Motor neuron (in vitro differentiated cells): ENCODE results near the gene ABCF2. TPM values are rescaled to one million over a fixed set of nuclear protein-coding genes. Genes with fewer than 3 reads are reported as not detected.
A peak's percentile ranks its signal among the peaks of the same experiment; 100 is the strongest.

ENCODE experiments used
- ATAC-seq, 8 experiments: fragments of 200-7000 bp; cut with Tn5 transposase; replicated peaks in 6 of 8; 2 replicates each; pipeline ENCODE4 v1.8.0; 2021; ENCODE audit warnings: mild to moderate bottlenecking in 8 of 8, moderate library complexity in 8 of 8
- H3K27ac ChIP-seq, 2 donors: fragments of 250-450 bp; sonication (Bioruptor Pico); 2 replicates each; pipeline ENCODE4 v1.9.0; 2021; ENCODE audit warnings: antibody characterized with exemption in 2 of 2, mild to moderate bottlenecking in 2 of 2, moderate library complexity in 1 of 2
- H3K4me1 ChIP-seq, 2 donors: fragments of 250-450 bp; sonication (Bioruptor Pico); replicated peaks in 1 of 2; 2 replicates each; pipeline ENCODE4 v1.6.1; 2021; ENCODE audit warnings: antibody characterized with exemption in 2 of 2, mild to moderate bottlenecking in 2 of 2, moderate library complexity in 1 of 2
- H3K4me3 ChIP-seq, 5 donors: fragments of 250-450 bp; sonication (Bioruptor Pico); 2 replicates each; pipeline ENCODE4 v1.9.0; 2021; ENCODE audit warnings: antibody characterized with exemption in 5 of 5, mild to moderate bottlenecking in 5 of 5, moderate library complexity in 4 of 5
- WGBS, 10 experiments: fragments of 450-650 bp; shearing (Covaris generic); methylation state at CpG; one replicate each; pipeline ENCODE4 v1.0.0; 2022; 5-methylcytosine and 5-hydroxymethylcytosine counted together
- in situ Hi-C, 9 experiments: fragments of 400-800 bp; cut with MboI; loops; one replicate each; pipeline ENCODE4 v1.15.0; 2021; ENCODE audit warnings: low sequenced_read_pairs in 9 of 9, low pct_unique_long_range_greater_than_20kb in 2 of 9; ENCODE audit not compliant: unreplicated experiment in 9 of 9
- total RNA-seq, 8 experiments: library from RNA; unstranded; fragments of 300-600 nt; gene quantifications; 2 replicates each; pipeline versions ENCODE4 v1.2.3 to v1.2.4, GENCODE V29; 2022

ABCF2 gene
- total RNA-seq, 8 experiments from 2014 or later = 22.1 to 77.3 (median 43.9) TPM

DNA sequence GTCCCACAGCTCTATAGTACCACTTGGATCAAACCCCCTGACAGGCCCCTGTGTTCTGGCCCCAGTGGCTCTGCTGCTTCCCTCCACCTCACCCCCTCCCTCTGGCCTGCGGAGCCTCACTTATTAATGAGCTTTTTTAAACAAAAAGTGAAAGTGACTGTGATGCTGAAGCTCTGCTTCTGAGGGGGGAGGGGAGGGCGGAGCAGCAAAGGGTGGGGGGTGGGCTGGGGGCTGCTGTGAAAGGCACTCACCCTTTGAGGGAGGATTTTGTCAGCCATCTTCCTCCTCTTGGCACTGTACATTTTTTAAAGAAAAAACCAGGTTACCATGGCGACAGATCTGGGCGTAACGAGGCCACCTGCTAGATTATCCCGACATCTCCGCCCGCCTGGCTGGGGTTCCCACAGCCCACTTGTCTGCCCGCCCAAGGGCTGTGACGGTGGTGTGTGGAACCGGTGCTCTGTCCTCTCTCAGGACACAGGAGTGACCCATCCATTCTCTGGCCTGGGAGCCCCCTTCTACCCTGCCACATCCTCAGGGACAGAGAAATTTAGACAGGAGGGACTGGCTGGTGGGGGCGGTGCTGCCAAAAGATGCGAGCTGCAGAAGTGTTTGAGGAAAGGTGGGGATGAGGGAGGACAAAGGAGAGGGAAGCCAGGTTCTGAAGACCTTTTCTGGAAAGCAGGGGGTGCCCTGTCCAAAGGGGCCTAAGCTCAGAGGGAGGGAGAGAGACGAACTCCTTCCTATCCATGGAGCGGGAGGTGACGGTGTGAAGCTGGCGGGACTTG lies 16.6 kb upstream of the ABCF2 start:
- peak overlapping the region in 1 of 5 donors; percentile 4 for H3K4me3 ChIP-seq

DNA sequence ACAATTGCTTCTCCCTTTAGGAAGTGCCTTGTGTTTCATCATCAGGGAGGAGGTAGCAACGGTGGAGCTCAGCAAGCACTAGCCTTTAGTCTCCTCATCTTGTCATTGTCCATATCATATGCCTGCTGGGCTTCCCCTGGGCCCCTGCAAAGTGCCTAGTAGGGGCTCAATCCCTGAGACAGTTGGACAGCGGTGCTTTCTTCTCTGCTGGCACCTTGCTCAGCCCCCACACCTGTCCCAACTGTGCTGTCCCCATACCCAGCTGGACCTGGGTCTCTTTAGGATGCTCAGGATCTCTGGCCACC lies 16.0 kb upstream of the ABCF2 start:
- Histone ChIP-seq H3K27ac (peak overlapping the region; percentile 45 to 67), H3K4me1 (peaks cover 57 to 61% of the 10 kb centered on the region in 2 donors), H3K4me3 (peak overlapping the region in 1 of 5 donors; percentile 4)
- WGBS, 10 experiments = 0 to 60% (median 13%) methylated on average over 1 to 2 of the region's 2 CpGs; no CpG with 5 or more reads in 6 of the 10 experiments
- in situ Hi-C loops = no loop called here
- peak in 2 of 8 experiments; percentile 0 to 1 for ATAC-seq

More for the DNA sequence above, 16.6 kb upstream of the ABCF2 start:
- in situ Hi-C loops = no loop called here
- ATAC-seq = peak in 6 of 8 experiments; percentile 15 to 57 (median 48)
- Histone ChIP-seq H3K27ac (peak overlapping the region; percentile 45 to 69), H3K4me1 (peaks cover 57 to 61% of the 10 kb centered on the region in 2 donors)
- 0 to 54% (median 0%) methylated on average over 1 to 3 of the region's 17 CpGs; no CpG with 5 or more reads in 7 of the 10 experiments for WGBS, 10 experiments

DNA sequence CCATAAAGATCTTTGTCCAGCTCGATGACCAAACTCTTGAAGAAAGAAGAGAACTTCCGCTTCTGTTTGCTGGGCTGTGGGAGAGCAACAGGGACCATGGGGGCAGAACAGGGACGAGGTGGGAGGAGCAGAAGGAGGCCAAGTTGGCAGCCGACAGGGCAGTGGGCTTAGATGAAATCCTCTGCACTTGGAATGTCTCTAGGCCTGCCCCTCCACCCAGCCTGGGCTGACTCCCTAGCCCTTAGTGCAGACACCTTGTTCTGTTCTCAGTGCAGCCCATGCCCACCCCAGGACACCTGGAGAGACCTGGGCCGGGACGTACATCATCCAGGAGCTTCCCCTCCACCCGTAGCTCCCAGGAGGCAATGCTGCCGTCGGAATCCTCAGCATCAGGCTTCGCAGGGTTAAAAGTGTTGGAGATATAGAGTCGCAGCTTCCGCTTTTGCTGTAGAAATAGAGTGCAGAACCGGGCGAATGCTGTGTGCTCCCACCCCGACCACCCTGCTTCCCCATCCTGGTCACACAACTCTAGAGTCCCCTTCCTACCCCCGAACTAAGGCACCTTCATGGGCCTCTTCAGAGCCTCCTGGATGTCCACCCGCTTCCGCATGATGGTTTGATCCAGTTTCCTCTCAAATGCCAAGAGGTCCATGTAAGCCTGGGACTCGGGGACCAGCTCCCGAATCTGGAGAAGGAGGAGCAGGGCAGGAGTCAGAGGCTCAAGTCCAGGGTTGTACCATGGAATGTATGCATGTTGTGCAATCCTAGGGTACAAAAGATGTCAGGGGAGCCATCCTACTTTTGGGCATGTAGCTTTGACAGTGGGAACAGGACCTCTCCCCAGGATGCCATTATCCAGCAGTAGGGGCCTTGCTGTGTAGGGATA lies 15.4 kb upstream of the ABCF2 start:
- H3K4me3 ChIP-seq = no peak overlapping the region

DNA sequence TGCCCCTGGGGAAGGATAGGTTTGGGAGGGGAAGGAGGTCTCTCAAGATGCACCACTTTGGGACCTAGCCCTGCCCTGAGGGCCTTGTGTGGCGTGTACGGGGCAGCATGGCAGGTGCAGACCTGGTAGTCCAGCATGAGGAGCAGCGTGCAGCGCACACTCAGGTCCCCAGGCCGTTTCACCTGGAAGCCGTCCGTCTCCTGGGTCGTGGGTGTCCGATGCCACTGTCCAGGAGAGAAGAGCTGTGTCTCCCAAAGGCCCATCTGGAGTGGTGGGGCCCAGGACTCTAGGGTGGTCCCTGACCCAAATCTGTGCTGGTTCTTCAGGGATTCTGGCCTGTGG lies 14.7 kb upstream of the ABCF2 start:
- no peak for ATAC-seq
- H3K27ac ChIP-seq = no peak overlapping the region
- peaks cover 46 to 49% of the 10 kb centered on the region in 2 donors for H3K4me1 ChIP-seq
- WGBS, 10 experiments = no CpG with 5 or more reads among the region's 9 CpGs
- in situ Hi-C loops = no loop called here
- H3K4me3 ChIP-seq = no peak overlapping the region

More for the DNA sequence above, 15.4 kb upstream of the ABCF2 start:
- peaks cover 53 to 56% of the 10 kb centered on the region in 2 donors for H3K4me1 ChIP-seq
- WGBS, 10 experiments = 44 to 100% (median 92%) methylated on average over 2 to 5 of the region's 20 CpGs; no CpG with 5 or more reads in 6 of the 10 experiments
- ATAC-seq = no peak
- in situ Hi-C loops = no loop called here
- peak overlapping the region; percentile 45 to 67 for H3K27ac ChIP-seq

DNA sequence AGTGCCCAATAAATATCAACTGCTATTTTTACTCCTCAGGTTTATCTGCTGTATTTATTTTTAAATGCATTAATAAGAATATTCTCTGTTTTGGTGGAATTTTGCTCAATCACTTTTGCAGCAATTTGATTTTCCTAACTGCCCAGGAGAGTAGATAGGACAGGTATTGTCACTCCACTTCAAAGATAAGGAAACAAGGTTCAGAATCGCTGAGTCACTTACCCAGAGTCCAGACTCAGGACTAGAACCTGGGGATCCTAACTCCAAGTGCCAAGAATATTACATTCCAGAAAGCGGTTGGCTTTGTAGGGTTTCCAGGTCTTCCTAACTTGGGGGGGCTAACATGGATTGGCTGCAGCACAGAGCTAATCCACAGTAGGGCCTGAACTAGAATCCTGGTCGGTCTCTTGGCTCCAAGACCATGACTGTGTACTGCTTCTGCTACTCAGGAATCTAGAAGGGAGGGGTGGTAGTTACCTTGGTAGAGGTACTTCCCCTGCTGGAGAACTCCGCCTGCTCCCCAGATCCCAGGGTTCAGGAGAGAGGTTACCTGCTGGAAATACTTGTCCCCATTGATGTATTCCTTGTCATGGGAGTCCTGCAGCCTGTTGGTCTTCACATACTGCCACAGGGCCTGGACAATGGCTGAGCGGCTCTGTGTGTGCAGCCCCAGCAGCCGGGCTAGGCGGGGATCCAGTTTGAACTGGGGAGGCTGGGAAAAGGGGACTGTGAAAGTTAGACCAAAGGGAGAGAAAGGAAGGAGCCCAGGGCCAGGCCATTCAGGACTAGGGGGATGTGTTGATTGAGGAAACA lies 14.1 kb upstream of the ABCF2 start:
- in situ Hi-C loops = no loop called here
- H3K4me1 ChIP-seq = peaks cover 40 to 43% of the 10 kb centered on the region in 2 donors
- no peak overlapping the region for H3K27ac ChIP-seq
- WGBS, 10 experiments = 65 to 97% (median 89%) methylated on average over 1 to 5 of the region's 7 CpGs; no CpG with 5 or more reads in 2 of the 10 experiments
- ATAC-seq = no peak
- H3K4me3 ChIP-seq = no peak overlapping the region

DNA sequence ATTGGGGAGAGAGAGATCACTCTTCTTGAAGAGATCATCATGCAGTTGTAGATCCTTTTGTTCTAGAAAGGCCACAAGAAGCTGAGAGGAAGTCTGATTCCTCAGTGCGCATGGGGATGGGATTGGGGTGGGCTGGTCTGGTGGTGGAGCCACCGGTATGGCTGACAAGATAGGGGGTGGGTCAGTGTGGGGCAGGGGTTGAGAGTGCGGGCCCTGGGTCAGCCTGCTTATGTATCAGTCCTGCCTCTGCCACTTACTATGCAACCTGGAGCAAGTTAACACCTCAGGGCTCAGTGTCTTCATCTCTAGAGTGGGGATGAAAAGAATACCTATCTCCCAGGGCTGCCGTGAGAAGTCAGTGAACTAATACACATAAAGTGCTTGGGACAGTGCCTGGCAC lies 13.5 kb upstream of the ABCF2 start:
- H3K4me3 ChIP-seq = no peak overlapping the region
- in situ Hi-C loops = no loop called here
- H3K27ac ChIP-seq = peak overlapping the region in 1 of 2 donors; percentile 18
- H3K4me1 ChIP-seq = peaks cover 34 to 37% of the 10 kb centered on the region in 2 donors
- WGBS, 10 experiments = 50 to 100% (median 94%) methylated on average over 1 of the region's 4 CpGs; no CpG with 5 or more reads in 6 of the 10 experiments
- ATAC-seq = no peak

DNA sequence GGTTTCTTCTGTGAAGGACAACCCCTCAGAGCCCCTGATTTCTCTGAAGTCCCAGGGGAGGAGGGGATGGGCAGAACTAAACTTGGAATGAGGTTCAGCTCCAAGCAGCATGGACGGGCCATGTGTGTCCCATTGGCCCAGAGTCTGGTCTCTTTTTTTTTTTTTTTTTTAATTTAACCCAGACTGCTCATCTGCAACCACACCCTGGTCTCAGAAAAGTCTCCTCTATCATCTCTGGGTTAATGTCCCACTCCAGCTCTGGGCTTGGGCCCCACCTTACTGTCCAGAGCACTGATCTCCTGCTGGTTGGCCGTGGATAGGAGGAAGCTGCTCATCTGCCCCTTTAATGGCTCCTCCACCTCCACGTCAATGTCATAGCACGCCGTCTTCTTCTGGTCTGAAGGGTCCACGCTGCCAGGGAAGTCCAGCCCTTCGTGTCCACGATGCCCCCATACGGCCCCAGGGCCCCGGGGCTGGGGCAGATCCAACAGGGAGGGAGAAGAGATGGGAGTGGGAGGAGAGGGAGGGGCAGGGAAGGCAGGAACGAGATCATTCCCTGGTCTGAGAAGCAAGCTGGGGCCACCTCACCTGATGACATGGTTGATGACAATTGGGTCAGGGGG lies 12.9 kb upstream of the ABCF2 start:
- in situ Hi-C loops = no loop called here
- peak in 2 of 8 experiments; percentile 10 to 23 for ATAC-seq
- H3K27ac ChIP-seq = peak overlapping the region in 1 of 2 donors; percentile 18
- H3K4me1 ChIP-seq = peaks cover 28 to 31% of the 10 kb centered on the region in 2 donors
- no peak overlapping the region for H3K4me3 ChIP-seq
- 0 to 100% (median 33%) methylated on average over 1 to 5 of the region's 11 CpGs; no CpG with 5 or more reads in 3 of the 10 experiments for WGBS, 10 experiments

DNA sequence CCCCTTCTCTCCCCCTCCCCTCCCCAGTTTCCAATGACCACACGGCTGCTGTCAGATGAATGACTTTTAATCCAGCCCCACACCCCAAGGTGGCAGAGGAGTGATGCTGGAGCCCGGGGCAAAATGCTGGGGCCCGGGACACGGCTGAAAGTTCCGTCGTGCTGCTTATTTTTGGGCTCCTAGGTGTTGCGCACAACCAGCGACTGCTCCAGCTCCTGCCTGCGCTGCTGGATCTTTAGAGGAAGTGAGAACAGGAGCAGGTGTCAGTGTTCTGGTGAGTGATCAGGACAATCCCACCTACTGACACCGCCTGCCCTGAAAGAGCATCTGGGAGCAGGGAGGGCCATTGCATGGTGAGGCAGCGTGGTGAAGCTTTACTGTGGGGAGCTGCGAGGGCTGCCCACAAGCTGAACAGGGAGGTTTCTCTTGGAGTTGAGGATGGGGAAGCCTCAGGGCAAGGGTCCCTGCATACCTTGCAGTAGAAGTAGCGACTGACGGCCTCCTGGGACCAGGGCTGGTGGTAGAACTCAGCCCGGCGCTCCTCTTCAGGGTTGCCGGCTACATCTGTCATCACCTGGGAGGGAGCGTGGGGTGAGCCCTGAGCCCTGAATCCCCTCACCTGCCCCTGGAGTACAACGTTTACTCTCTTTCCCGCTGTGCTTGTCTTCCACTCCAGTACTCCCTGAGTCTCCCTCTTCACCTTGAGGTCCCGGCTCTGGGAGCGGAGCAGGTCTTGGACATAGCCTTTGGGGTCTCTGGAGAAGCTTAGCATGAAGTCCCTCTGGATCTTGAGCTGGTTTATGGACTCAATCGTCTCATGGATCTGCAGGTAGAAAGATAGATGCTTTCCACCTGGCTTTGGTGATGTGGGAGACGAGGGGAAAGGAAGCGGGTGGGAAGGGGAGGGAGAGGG lies 12.2 kb upstream of the ABCF2 start:
- no peak overlapping the region for H3K4me3 ChIP-seq
- no peak for ATAC-seq
- in situ Hi-C loops = no loop called here
- WGBS, 10 experiments = 67 to 100% (median 85%) methylated on average over 1 to 7 of the region's 25 CpGs; no CpG with 5 or more reads in 4 of the 10 experiments
- H3K27ac ChIP-seq = no peak overlapping the region
- H3K4me1 ChIP-seq = peaks cover 22 to 26% of the 10 kb centered on the region in 2 donors

DNA sequence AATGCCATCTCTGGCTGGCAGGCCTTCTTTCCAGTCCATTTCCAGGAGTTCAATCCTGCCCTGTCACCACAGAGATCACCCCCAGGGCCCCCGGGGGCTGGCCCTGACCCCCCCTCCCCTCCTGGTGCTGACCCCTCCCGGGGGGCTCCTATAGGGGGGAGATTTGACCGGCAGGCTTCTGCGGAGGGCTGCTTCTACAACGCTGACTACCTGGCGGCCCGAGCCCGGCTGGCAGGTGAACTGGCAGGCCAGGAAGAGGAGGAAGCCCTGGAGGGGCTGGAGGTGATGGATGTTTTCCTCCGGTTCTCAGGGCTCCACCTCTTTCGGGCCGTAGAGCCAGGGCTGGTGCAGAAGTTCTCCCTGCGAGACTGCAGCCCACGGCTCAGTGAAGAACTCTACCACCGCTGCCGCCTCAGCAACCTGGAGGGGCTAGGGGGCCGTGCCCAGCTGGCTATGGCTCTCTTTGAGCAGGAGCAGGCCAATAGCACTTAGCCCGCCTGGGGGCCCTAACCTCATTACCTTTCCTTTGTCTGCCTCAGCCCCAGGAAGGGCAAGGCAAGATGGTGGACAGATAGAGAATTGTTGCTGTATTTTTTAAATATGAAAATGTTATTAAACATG lies 11.3 kb upstream of the ABCF2 start:
- in situ Hi-C loops = no loop called here
- peak in 1 of 8 experiments; percentile 5 for ATAC-seq
- H3K4me1 ChIP-seq = peaks cover 21 to 25% of the 10 kb centered on the region in 2 donors
- H3K4me3 ChIP-seq = no peak overlapping the region
- 80 to 100% (median 87%) methylated on average over 1 to 5 of the region's 17 CpGs; no CpG with 5 or more reads in 6 of the 10 experiments for WGBS, 10 experiments
- H3K27ac ChIP-seq = no peak overlapping the region

DNA sequence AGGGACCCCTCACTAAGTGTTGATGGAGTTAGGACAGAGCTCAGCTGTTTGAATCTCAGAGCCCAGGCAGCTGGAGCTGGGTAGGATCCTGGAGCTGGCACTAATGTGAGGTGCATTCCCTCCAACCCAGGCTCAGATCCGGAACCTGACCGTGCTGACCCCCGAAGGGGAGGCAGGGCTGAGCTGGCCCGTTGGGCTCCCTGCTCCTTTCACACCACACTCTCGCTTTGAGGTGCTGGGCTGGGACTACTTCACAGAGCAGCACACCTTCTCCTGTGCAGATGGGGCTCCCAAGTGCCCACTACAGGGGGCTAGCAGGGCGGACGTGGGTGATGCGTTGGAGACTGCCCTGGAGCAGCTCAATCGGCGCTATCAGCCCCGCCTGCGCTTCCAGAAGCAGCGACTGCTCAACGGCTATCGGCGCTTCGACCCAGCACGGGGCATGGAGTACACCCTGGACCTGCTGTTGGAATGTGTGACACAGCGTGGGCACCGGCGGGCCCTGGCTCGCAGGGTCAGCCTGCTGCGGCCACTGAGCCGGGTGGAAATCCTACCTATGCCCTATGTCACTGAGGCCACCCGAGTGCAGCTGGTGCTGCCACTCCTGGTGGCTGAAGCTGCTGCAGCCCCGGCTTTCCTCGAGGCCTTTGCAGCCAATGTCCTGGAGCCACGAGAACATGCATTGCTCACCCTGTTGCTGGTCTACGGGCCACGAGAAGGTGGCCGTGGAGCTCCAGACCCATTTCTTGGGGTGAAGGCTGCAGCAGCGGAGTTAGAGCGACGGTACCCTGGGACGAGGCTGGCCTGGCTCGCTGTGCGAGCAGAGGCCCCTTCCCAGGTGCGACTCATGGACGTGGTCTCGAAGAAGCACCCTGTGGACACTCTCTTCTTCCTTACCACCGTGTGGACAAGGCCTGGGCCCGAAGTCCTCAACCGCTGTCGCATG lies 10.5 kb upstream of the ABCF2 start:
- Histone ChIP-seq H3K27ac (no peak overlapping the region), H3K4me1 (peaks cover 13 to 18% of the 10 kb centered on the region in 2 donors), H3K4me3 (no peak overlapping the region)
- WGBS, 10 experiments = 88 to 100% (median 97%) methylated on average over 1 to 5 of the region's 44 CpGs; no CpG with 5 or more reads in 4 of the 10 experiments
- peak in 4 of 8 experiments; percentile 1 to 17 (median 8) for ATAC-seq
- in situ Hi-C loops = no loop called here
